ENCODE results near the gene AOPEP.

Gene AOPEP

DNA sequence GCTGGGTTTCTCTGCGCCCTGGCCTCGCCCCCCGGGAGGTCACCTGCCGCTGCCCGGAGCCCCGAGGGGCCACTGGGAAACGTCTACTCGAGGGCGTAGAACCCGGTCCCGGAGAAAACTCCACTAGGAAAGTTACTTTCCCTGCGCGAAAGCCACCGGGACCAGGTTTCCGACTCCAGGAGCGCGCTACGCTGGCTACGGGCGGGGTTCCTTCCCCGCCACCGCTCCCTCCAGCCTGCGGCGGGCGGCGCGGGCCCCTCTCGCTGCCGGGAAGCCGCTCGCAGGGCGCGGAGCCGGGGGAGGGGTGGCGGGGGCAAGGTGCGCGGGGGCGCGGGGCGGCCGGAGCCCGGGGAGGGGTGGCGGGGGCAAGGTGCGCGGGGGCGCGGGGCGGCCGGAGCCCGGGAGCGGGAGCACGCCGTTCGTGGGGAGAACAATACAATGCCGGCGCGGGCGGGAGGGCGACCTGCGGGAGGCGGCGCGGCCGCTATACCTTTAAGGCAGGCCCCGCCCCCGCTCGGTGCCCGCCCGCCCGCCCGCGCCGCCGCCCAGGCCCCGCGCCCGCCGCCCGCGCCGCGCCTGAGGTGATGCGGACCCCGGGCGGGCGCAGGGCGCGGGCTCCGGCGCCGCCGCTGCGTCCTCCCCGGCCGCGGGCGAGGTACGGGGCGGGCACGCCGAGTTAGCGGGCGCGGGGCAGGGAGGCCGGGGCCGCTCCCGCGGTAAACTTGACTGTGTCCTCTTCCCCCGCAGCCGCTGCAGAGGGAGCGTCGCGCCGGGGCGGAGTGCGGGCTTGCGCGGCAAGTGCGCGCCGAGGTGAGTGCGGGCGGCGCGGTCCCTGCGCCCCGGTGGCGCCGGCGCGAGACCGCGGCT is 278.1 kb downstream of the AOPEP start:
- no peak for TF ChIP-seq TAF1 (IDR thresholded peaks at IDR 0.05; ENCODE audit: low read depth, low read length)
- TF ChIP-seq POU2F2 (IDR thresholded peaks at IDR 0.05; ENCODE audit: low read depth, low read length) = no peak
- TF ChIP-seq PAX5 (IDR thresholded peaks at IDR 0.05; ENCODE audit: insufficient read depth, low read length, severe bottlenecking) = no peak
- TF ChIP-seq SPI1 (IDR thresholded peaks at IDR 0.05; ENCODE audit: low read depth, low read length) = no peak
- TF ChIP-seq POLR2A (IDR thresholded peaks at IDR 0.05; ENCODE audit: low read depth, low read length) = no peak
- TF ChIP-seq POLR2AphosphoS5 (IDR thresholded peaks at IDR 0.05; ENCODE audit: low read depth, low read length) = no peak
- no peak for FAIRE-seq
- peak; percentile 48 for DNase-seq (ENCODE audit: insufficient read length, low spot score)

- TF ChIP-seq POLR2AphosphoS5 (IDR thresholded peaks at IDR 0.05; ENCODE audit: low read depth, low read length) (no peak), TAF1 (IDR thresholded peaks at IDR 0.05; ENCODE audit: low read depth, low read length) (no peak), POLR2A (IDR thresholded peaks at IDR 0.05; ENCODE audit: low read depth, low read length) (no peak), PAX5 (IDR thresholded peaks at IDR 0.05; ENCODE audit: insufficient read depth, low read length, severe bottlenecking) (no peak), POU2F2 (IDR thresholded peaks at IDR 0.05; ENCODE audit: low read depth, low read length) (no peak), SPI1 (IDR thresholded peaks at IDR 0.05; ENCODE audit: low read depth, low read length) (no peak)
- FAIRE-seq = no peak
- DNase-seq (ENCODE audit: insufficient read length, low spot score) = no peak
Observed at GRCh38 chr9:95005278-95006143, 279.0 kb downstream of the AOPEP start.

GRCh38 chr9:95007226-95007869 is 280.8 kb downstream of the AOPEP start:
- no peak for FAIRE-seq
- TF ChIP-seq POLR2AphosphoS5 (IDR thresholded peaks at IDR 0.05; ENCODE audit: low read depth, low read length) (no peak), PAX5 (IDR thresholded peaks at IDR 0.05; ENCODE audit: insufficient read depth, low read length, severe bottlenecking) (no peak), SPI1 (IDR thresholded peaks at IDR 0.05; ENCODE audit: low read depth, low read length) (no peak), POU2F2 (IDR thresholded peaks at IDR 0.05; ENCODE audit: low read depth, low read length) (no peak), TAF1 (IDR thresholded peaks at IDR 0.05; ENCODE audit: low read depth, low read length) (no peak), POLR2A (IDR thresholded peaks at IDR 0.05; ENCODE audit: low read depth, low read length) (no peak)
- no peak for DNase-seq (ENCODE audit: insufficient read length, low spot score)

- DNase-seq (ENCODE audit: insufficient read length, low spot score) (no peak), FAIRE-seq (no peak)
- TF ChIP-seq POLR2A (IDR thresholded peaks at IDR 0.05; ENCODE audit: low read depth, low read length) (no peak), TAF1 (IDR thresholded peaks at IDR 0.05; ENCODE audit: low read depth, low read length) (no peak), POU2F2 (IDR thresholded peaks at IDR 0.05; ENCODE audit: low read depth, low read length) (no peak), SPI1 (IDR thresholded peaks at IDR 0.05; ENCODE audit: low read depth, low read length) (no peak), PAX5 (IDR thresholded peaks at IDR 0.05; ENCODE audit: insufficient read depth, low read length, severe bottlenecking) (no peak), POLR2AphosphoS5 (IDR thresholded peaks at IDR 0.05; ENCODE audit: low read depth, low read length) (no peak)
Observed at GRCh38 chr9:95008151-95008771, 281.8 kb downstream of the AOPEP start.

DNA sequence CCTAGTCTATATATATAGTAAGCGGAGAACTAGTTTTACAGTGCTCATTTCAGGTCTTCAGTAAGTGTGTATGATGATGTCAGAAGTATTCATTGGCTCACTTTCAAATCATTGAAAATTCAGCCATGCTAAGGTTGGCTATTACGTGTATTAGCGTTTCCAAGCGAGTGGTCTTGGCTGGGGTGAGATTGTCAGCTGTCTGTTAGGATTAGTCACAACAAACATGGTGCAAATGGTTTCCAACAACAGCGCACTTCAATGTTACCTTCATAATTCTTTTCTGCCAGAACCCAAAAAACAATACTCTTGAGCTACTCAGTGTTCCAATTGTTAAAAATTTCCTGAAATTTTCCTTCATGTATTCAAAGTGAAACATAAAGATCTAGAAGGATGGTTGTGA is 283.0 kb downstream of the AOPEP start:
- TF ChIP-seq POU2F2 (IDR thresholded peaks at IDR 0.05; ENCODE audit: low read depth, low read length) (no peak), TAF1 (IDR thresholded peaks at IDR 0.05; ENCODE audit: low read depth, low read length) (no peak), SPI1 (IDR thresholded peaks at IDR 0.05; ENCODE audit: low read depth, low read length) (no peak), PAX5 (IDR thresholded peaks at IDR 0.05; ENCODE audit: insufficient read depth, low read length, severe bottlenecking) (no peak), POLR2AphosphoS5 (IDR thresholded peaks at IDR 0.05; ENCODE audit: low read depth, low read length) (no peak), POLR2A (IDR thresholded peaks at IDR 0.05; ENCODE audit: low read depth, low read length) (no peak)
- DNase-seq (ENCODE audit: insufficient read length, low spot score) (no peak), FAIRE-seq (no peak)

DNA sequence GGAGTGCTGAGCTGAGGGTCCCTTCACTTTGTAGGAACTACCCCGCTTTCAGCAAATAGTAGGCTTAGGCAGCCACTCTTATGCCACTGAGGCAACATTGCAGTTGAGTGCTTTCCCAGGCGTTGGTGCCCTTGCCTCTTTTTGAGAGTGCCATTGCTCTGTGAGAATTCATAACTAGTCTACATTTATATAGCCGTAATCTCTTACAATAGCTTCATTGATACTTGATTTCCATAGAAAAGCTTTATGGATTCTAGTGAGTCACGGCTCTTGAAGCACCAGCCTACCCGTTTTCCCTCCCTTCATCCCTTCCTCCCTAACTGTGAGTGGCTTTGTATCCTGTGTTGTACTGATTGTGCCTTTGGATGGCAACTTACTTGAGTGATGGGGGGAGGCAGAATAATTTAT is 283.9 kb downstream of the AOPEP start:
- no peak for DNase-seq (ENCODE audit: insufficient read length, low spot score)
- TF ChIP-seq SPI1 (IDR thresholded peaks at IDR 0.05; ENCODE audit: low read depth, low read length) (no peak), POU2F2 (IDR thresholded peaks at IDR 0.05; ENCODE audit: low read depth, low read length) (no peak), POLR2A (IDR thresholded peaks at IDR 0.05; ENCODE audit: low read depth, low read length) (no peak)
- no peak for FAIRE-seq

- no peak for DNase-seq (ENCODE audit: insufficient read length, low spot score)
- no peak for TF ChIP-seq PAX5 (IDR thresholded peaks at IDR 0.05; ENCODE audit: insufficient read depth, low read length, severe bottlenecking)
- TF ChIP-seq POLR2A (IDR thresholded peaks at IDR 0.05; ENCODE audit: low read depth, low read length) = no peak
- no peak for TF ChIP-seq TAF1 (IDR thresholded peaks at IDR 0.05; ENCODE audit: low read depth, low read length)
- TF ChIP-seq SPI1 (IDR thresholded peaks at IDR 0.05; ENCODE audit: low read depth, low read length) = no peak
- TF ChIP-seq POU2F2 (IDR thresholded peaks at IDR 0.05; ENCODE audit: low read depth, low read length) = no peak
- no peak for TF ChIP-seq POLR2AphosphoS5 (IDR thresholded peaks at IDR 0.05; ENCODE audit: low read depth, low read length)
- FAIRE-seq = no peak
Observed at GRCh38 chr9:95012035-95012708, 285.7 kb downstream of the AOPEP start.

DNA sequence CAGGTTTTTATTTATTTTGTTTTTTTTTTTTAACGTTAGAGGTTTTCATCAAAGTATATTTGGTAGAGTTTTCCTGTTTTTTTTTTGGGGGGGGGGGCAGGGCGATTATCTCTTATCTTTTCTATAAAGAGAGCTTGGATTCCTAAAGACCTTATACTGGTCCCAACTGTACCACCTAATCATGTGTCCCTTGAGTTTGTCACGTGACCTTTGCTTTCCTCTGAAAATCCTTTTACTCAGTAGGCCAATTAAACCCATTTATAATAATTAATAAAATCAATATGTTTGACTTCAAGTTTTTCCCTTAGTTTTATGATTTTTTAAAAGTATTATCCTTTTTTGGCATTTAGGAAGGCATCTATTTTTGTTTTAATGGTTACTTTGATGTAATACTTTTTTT is 286.4 kb downstream of the AOPEP start:
- no peak for TF ChIP-seq TAF1 (IDR thresholded peaks at IDR 0.05; ENCODE audit: low read depth, low read length)
- DNase-seq (ENCODE audit: insufficient read length, low spot score) (no peak), FAIRE-seq (no peak)

Measured in GM12891 (cell line).